K562 (cell line): ENCODE results near the gene UBN2. TPM values are rescaled to one million over a fixed set of nuclear protein-coding genes. Genes with fewer than 3 reads are reported as not detected.
A peak's percentile ranks its signal among the peaks of the same experiment; 100 is the strongest.

Experiments
- ATF7 ChIP-seq: fragments of 450-650 bp; IDR thresholded peaks from 2 replicates; pipeline ENCODE4 v1.7.1; 2014; ENCODE audit warnings: mild to moderate bottlenecking, moderate library complexity
- BMI1 ChIP-seq: fragments of 150-350 bp; IDR thresholded peaks from 2 replicates; pipeline ENCODE4 v1.6.1; 2014; ENCODE audit warnings: low read length
- CBX2 ChIP-seq: fragments of 200-600 bp; sonication (generic); IDR thresholded peaks from one replicate; pipeline ENCODE4 v1.6.1; 2012; ENCODE audit warnings: mild to moderate bottlenecking, low read length, inconsistent platforms; ENCODE audit not compliant: insufficient read depth, poor library complexity, severe bottlenecking
- ETS2 ChIP-seq: IDR thresholded peaks from 2 replicates; pipeline ENCODE4 v1.6.1; 2016; ENCODE audit warnings: borderline replicate concordance, missing genetic modification characterization, mild to moderate bottlenecking, moderate library complexity, missing compliant biosample characterization; ENCODE audit not compliant: poor library complexity, severe bottlenecking
- FOXJ3 ChIP-seq: sonication (generic); formaldehyde crosslinking; IDR thresholded peaks from 2 replicates; pipeline ENCODE4 v1.4.0; 2020; ENCODE audit warnings: mild to moderate bottlenecking, missing genetic modification reagents
- JUND ChIP-seq, 2 experiments: IDR thresholded peaks; 2 replicates in 1 of 2; 3 replicates in 1 of 2; pipeline ENCODE4 v1.6.1; 2011; ENCODE audit warnings: borderline replicate concordance in 2 of 2, low read depth in 2 of 2, low read length in 2 of 2, improper control_type of control experiment in 1 of 2, missing biosample characterization in 1 of 2, missing genetic modification characterization in 1 of 2, missing genetic modification reagents in 1 of 2
- KDM2B ChIP-seq: fragments of 250-450 bp; sonication (Bioruptor Pico); IDR thresholded peaks from 2 replicates; pipeline ENCODE4 v1.8.0; 2021; ENCODE audit warnings: mild to moderate bottlenecking, moderate library complexity
- MAFK ChIP-seq: IDR thresholded peaks from 2 replicates; pipeline ENCODE4 v1.6.1; 2011; ENCODE audit warnings: low read length, improper control_type of control experiment
- MLLT1 ChIP-seq, 2 experiments: fragments of 450-650 bp; IDR thresholded peaks; 2 replicates each; pipeline ENCODE4 v1.6.1; 2016
- NELFE ChIP-seq: IDR thresholded peaks from 2 replicates; pipeline ENCODE4 v1.6.1; 2011; ENCODE audit warnings: mild to moderate bottlenecking; ENCODE audit not compliant: insufficient read depth, insufficient read length
- RB1 ChIP-seq: fragments of 450-650 bp; IDR thresholded peaks from 2 replicates; pipeline ENCODE4 v1.6.1; 2017; ENCODE audit warnings: low read depth, mild to moderate bottlenecking
- YY1 ChIP-seq, 3 experiments: IDR thresholded peaks; 2 replicates each; pipeline ENCODE4 v1.6.1; 2011; ENCODE audit warnings: low read length in 2 of 3, mild to moderate bottlenecking in 2 of 3, moderate library complexity in 2 of 3, borderline replicate concordance in 1 of 3, control low read depth in 1 of 3, low read depth in 1 of 3; ENCODE audit not compliant: insufficient read depth in 3 of 3, insufficient replicate concordance in 2 of 3, control insufficient read depth in 1 of 3, insufficient read length in 1 of 3; ENCODE audit errors: extremely low read depth in 1 of 3
- ZBED1 ChIP-seq: IDR thresholded peaks from 2 replicates; pipeline ENCODE4 v1.6.1; 2014
- ZBTB33 ChIP-seq: sonication (generic); formaldehyde crosslinking; IDR thresholded peaks from 2 replicates; pipeline ENCODE4 v1.8.1; 2023; ENCODE audit warnings: mild to moderate bottlenecking, missing genetic modification reagents
- ZMIZ1 ChIP-seq, 2 experiments: fragments of 150-350 bp in 1 of 2; IDR thresholded peaks; 2 replicates each; pipeline ENCODE4 v1.6.1; 2012 to 2016; ENCODE audit warnings: low read depth in 2 of 2, low read length in 2 of 2, mild to moderate bottlenecking in 1 of 2, moderate library complexity in 1 of 2
- ZNF57 ChIP-seq: fragments of 450-650 bp; formaldehyde crosslinking; IDR thresholded peaks from 2 replicates; pipeline ENCODE4 v1.4.0; 2020; ENCODE audit warnings: mild to moderate bottlenecking, moderate library complexity
- polyA plus RNA-seq, 8 experiments: library from polyadenylated mRNA; depleted of rRNA in 4 of 8; stranded (reverse) in 5 of 8; unstranded in 3 of 8; fragments of >200 nt; fragmentation: Nextera tagmentation in 2 of 8; fragmentation: Illumina TruSeq in 1 of 8; extraction: Ambion mirVana in 2 of 8; extraction: Trizol in 1 of 8; gene quantifications; 2 replicates each; pipeline versions ENCODE4 v1.2.1 to v1.2.3, GENCODE V29; 2011 to 2014; ENCODE audit warnings: inconsistent platforms in 1 of 8, missing spikeins in 1 of 8
- total RNA-seq, 7 experiments: library from RNA; depleted of rRNA in 6 of 7; stranded (reverse); fragments of >200 nt in 6 of 7; fragmentation: Illumina TruSeq in 2 of 7; extraction: Trizol in 2 of 7; gene quantifications; 2 replicates each; pipeline versions ENCODE4 v1.2.1 to v1.2.3, GENCODE V29; 2011 to 2021; ENCODE audit warnings: low replicate concordance in 1 of 7
- TF ChIP-seq, protein P1 (sequence below): fragments of 250-450 bp; sonication (Bioruptor Pico); IDR thresholded peaks from 2 replicates; pipeline ENCODE4 v1.5.1; 2021; ENCODE audit warnings: mild to moderate bottlenecking

UBN2 gene
- total and polyA plus RNA-seq, 9 of the 15 experiments (the other 6 are each of a cell fraction or from before 2014, with no cell fraction given) = 1.2 to 19.5 (median 9.9) TPM

- TF ChIP-seq ZNF57 (CRISPR knock-in tag) (0 out of 2 replicates have a peak, but pooled peaks have one; percentile 11), KDM2B (CRISPR knock-in tag) (peak; percentile 64; the same call in 1 of the 2 replicates), ZMIZ1 (IDR thresholded peaks at IDR 0.05; ENCODE audit: low read depth in 2 of 2, low read length in 2 of 2) (peak in 1 of 2 experiments; percentile 52; a peak in 2 of 4 replicates), ZBTB33 (CRISPR knock-in tag) (peak; percentile 79), BMI1 (no peak), MLLT1 (IDR thresholded peaks at IDR 0.05) (peak in 1 of 2 experiments; percentile 73; a peak in 2 of 4 replicates), CBX2 (no peak), MAFK (no peak), NELFE (no peak), RB1 (peak; percentile 55; the same call in 1 of the 2 replicates), ZBED1 (peak; percentile 100), ETS2 (peak; percentile 77), ATF7 (peak; percentile 99), JUND (IDR thresholded peaks at IDR 0.05; ENCODE audit: borderline replicate concordance, low read depth, low read length) (peak; percentile 98), JUND (tag; IDR thresholded peaks at IDR 0.05; ENCODE audit: borderline replicate concordance, low read depth, low read length) (no peak; the same call in 2 of the 3 replicates), YY1 (IDR thresholded peaks at IDR 0.05; ENCODE audit: borderline replicate concordance in 1 of 3, control insufficient read depth in 1 of 3, extremely low read depth in 1 of 3, insufficient read depth in 3 of 3, insufficient read length in 1 of 3, insufficient replicate concordance in 2 of 3, low read depth in 1 of 3, low read length in 2 of 3) (peak; percentile 70 to 87 (median 85)), FOXJ3 (CRISPR knock-in tag) (no peak)
- TF ChIP-seq, protein P1, sequence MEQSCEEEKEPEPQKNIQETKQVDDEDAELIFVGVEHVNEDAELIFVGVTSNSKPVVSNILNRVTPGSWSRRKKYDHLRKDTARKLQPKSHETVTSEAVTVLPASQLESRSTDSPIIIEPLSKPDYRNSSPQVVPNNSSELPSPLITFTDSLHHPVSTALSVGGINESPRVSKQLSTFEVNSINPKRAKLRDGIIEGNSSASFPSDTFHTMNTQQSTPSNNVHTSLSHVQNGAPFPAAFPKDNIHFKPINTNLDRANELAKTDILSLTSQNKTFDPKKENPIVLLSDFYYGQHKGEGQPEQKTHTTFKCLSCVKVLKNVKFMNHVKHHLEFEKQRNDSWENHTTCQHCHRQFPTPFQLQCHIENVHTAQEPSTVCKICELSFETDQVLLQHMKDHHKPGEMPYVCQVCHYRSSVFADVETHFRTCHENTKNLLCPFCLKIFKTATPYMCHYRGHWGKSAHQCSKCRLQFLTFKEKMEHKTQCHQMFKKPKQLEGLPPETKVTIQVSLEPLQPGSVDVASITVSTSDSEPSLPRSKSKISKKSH (CRISPR knock-in tag) = 0 out of 2 replicates have a peak, but pooled peaks have one; percentile 7
These were observed 110.2 kb downstream of the UBN2 start, which contains the start of gene FMC1 (continued) for GRCh38 chr7:139341058-139341775.
